Kasumi-1 (cell line): ENCODE measurements around the gene ZNF407.
A peak's percentile ranks its signal among the peaks of the same experiment; 100 is the strongest.

Source experiments
- DNase-seq, 2 experiments: peaks; one replicate each; lab custom pipeline; 2025; lab: John Stamatoyannopoulos, UW

ZNF407 gene

GRCh38 chr18:74880706-74881278 is 283.1 kb downstream of the ZNF407 start:
- DNase-seq, result no peak

GRCh38 chr18:74892066-74892627 is 294.5 kb downstream of the ZNF407 start:
- DNase-seq, result no peak

GRCh38 chr18:74895686-74896085 is 298.0 kb downstream of the ZNF407 start:
- no peak for DNase-seq

GRCh38 chr18:74896390-74896991 is 298.8 kb downstream of the ZNF407 start:
- no peak for DNase-seq

GRCh38 chr18:74897971-74898657 is 300.4 kb downstream of the ZNF407 start:
- DNase-seq, result no peak

GRCh38 chr18:74898965-74899364 is 301.3 kb downstream of the ZNF407 start:
- DNase-seq, result peak; percentile 66 to 75

- DNase-seq, result no peak
Observed at GRCh38 chr18:74899554-74899953, 301.9 kb downstream of the ZNF407 start.

- peak; percentile 66 to 87 for DNase-seq
Observed at GRCh38 chr18:74901362-74902146, 303.9 kb downstream of the ZNF407 start.

GRCh38 chr18:74902147-74902455 is 304.4 kb downstream of the ZNF407 start:
- no peak for DNase-seq

- no peak for DNase-seq
Observed at GRCh38 chr18:74905247-74905646, 307.6 kb downstream of the ZNF407 start.

- DNase-seq, result no peak
Observed at GRCh38 chr18:74906184-74906583, 308.5 kb downstream of the ZNF407 start.

GRCh38 chr18:74914052-74914591 is 316.5 kb downstream of the ZNF407 start:
- DNase-seq, result no peak

GRCh38 chr18:74914648-74915047 is 317.0 kb downstream of the ZNF407 start:
- DNase-seq, result no peak

- no peak for DNase-seq
Observed at GRCh38 chr18:74916773-74917393, 319.2 kb downstream of the ZNF407 start.

GRCh38 chr18:74918276-74918790 is 320.7 kb downstream of the ZNF407 start:
- no peak for DNase-seq

- no peak for DNase-seq
Observed at GRCh38 chr18:74921057-74921820, 323.6 kb downstream of the ZNF407 start.

GRCh38 chr18:74926051-74926450 is 328.4 kb downstream of the ZNF407 start:
- no peak for DNase-seq

GRCh38 chr18:74928194-74928968 is 330.7 kb downstream of the ZNF407 start:
- DNase-seq, result no peak

GRCh38 chr18:74929110-74929509 is 331.4 kb downstream of the ZNF407 start:
- DNase-seq, result no peak

- DNase-seq, result no peak
Observed at GRCh38 chr18:74930616-74931015, 332.9 kb downstream of the ZNF407 start.
